Measurements from ENCODE around the gene DGLUCY.

DNA sequence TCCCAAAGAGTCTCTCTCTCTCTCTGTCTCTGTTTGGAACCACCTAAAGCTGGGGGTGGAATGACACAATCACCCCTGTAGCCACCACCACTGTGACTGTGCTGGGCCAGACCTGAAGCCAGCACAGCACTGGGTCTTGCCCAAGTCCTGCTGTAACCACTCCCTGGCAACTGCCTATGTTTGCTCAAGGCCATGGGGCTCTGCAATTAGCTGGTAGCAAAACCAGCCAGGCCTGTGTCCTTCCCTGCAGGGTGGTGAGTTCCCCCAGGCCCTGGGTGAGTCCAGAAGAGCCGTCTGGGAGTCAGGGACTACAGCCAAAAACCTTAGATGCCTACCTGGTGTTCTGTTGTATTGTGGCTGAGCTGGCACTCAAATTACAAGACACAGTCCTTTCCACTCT lies 50.8 kb downstream of the DGLUCY start:
- TF ChIP-seq, protein P1, sequence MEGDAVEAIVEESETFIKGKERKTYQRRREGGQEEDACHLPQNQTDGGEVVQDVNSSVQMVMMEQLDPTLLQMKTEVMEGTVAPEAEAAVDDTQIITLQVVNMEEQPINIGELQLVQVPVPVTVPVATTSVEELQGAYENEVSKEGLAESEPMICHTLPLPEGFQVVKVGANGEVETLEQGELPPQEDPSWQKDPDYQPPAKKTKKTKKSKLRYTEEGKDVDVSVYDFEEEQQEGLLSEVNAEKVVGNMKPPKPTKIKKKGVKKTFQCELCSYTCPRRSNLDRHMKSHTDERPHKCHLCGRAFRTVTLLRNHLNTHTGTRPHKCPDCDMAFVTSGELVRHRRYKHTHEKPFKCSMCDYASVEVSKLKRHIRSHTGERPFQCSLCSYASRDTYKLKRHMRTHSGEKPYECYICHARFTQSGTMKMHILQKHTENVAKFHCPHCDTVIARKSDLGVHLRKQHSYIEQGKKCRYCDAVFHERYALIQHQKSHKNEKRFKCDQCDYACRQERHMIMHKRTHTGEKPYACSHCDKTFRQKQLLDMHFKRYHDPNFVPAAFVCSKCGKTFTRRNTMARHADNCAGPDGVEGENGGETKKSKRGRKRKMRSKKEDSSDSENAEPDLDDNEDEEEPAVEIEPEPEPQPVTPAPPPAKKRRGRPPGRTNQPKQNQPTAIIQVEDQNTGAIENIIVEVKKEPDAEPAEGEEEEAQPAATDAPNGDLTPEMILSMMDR (IDR thresholded peaks at IDR 0.05; ENCODE audit: insufficient read depth, low read depth, low read length) = no peak
- TF ChIP-seq EZH2 (IDR thresholded peaks at IDR 0.05; ENCODE audit: insufficient read depth, low read length) = no peak
